Epithelial cell of esophagus (primary cell): ENCODE data around the gene SEMA4D.

ENCODE experiments used
- DNase-seq: peaks from one replicate; pipeline ENCODE4 v3.0.0; 2010; ENCODE audit warnings: low read depth
- H3K4me3 ChIP-seq: 2 replicates; pipeline ENCODE4 v1.5.1; 2011; ENCODE audit warnings: mild to moderate bottlenecking, low read length, control low read depth
- TF ChIP-seq, protein P1 (sequence below): IDR thresholded peaks from 2 replicates; pipeline ENCODE4 v1.5.1; 2011; ENCODE audit warnings: low read depth, mild to moderate bottlenecking, low read length, control low read depth, inconsistent platforms; ENCODE audit not compliant: insufficient read depth; ENCODE audit errors: missing control alignments

The SEMA4D gene

GRCh38 chr9:89496645-89497256 lies 1.2 kb downstream of the SEMA4D start:
- no peak for DNase-seq

GRCh38 chr9:89495824-89496560 lies 1.9 kb downstream of the SEMA4D start:
- H3K4me3 ChIP-seq: no peak overlapping the region
- TF ChIP-seq, protein P1, sequence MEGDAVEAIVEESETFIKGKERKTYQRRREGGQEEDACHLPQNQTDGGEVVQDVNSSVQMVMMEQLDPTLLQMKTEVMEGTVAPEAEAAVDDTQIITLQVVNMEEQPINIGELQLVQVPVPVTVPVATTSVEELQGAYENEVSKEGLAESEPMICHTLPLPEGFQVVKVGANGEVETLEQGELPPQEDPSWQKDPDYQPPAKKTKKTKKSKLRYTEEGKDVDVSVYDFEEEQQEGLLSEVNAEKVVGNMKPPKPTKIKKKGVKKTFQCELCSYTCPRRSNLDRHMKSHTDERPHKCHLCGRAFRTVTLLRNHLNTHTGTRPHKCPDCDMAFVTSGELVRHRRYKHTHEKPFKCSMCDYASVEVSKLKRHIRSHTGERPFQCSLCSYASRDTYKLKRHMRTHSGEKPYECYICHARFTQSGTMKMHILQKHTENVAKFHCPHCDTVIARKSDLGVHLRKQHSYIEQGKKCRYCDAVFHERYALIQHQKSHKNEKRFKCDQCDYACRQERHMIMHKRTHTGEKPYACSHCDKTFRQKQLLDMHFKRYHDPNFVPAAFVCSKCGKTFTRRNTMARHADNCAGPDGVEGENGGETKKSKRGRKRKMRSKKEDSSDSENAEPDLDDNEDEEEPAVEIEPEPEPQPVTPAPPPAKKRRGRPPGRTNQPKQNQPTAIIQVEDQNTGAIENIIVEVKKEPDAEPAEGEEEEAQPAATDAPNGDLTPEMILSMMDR: no peak
- DNase-seq: no peak

More at GRCh38 chr9:89496645-89497256, 1.2 kb downstream of the SEMA4D start:
- peak overlapping the region; percentile 38 for H3K4me3 ChIP-seq
- TF ChIP-seq, protein P1: no peak

DNA sequence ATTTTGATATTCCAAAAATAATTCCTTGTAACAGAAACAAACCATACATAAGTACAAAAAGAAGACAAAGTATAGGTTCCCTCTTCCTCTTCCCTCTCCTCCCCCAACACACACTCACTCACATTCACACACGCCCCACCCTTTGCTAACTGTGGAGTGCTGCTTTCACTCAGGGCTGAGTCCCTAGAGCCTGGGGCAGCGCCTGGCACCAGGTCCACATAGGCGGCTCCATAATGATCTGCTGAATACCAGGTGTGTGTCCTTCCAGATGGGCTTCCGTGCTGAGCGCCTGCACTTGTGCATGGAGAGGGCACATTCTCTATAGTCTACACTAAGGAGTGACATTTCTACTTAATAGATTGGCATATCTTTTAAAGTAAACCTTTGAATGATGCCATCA lies 3.7 kb downstream of the SEMA4D start:
- no peak overlapping the region for H3K4me3 ChIP-seq

DNA sequence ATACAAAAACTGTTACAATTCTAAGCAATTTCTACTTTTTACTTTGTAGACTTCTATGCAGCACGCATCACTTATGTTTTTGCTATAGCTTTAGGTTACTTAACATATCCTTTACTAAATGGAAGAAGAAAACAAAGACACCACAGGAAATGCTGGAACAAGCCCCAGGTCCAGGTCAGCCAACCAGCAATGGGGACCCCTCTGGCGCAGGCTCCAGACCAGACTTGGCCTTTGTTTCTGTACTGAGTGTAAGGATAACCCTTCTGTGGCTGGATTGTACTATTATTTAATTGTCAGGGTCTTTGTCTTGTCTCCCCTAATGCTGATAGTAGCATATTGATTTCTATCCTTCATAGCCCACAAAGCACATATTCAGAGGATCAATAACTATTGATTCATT lies 4.2 kb downstream of the SEMA4D start:
- no peak for DNase-seq
- no peak overlapping the region for H3K4me3 ChIP-seq
- TF ChIP-seq, protein P1: no peak

More for the DNA sequence above, 3.7 kb downstream of the SEMA4D start:
- TF ChIP-seq, protein P1: no peak
- DNase-seq: no peak

DNA sequence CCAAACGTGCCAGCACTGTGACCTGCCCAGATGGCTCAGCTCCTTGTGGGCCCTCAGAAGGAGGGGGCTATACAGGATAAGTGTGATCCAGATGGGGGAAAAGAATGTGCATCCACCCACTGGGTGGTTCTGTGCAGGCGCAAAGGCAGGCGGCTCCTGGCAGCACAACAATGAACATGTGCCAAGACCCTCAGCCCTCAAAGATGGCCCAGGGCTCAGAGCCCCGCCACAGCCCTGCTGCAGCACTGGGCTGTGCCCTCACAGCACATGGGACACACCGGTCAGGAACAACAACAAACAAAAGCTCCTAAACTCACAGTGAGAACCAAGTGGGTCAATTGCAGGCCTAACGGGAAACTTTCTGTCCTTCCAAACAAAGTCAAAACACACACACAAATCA lies 4.7 kb downstream of the SEMA4D start:
- H3K4me3 ChIP-seq: no peak overlapping the region
- TF ChIP-seq, protein P1: no peak
- no peak for DNase-seq

- DNase-seq: no peak
- TF ChIP-seq, protein P1: no peak
- no peak overlapping the region for H3K4me3 ChIP-seq
Observed at GRCh38 chr9:89492586-89492985, 5.3 kb downstream of the SEMA4D start.

GRCh38 chr9:89491694-89492093 lies 6.2 kb downstream of the SEMA4D start:
- TF ChIP-seq, protein P1: no peak
- DNase-seq: no peak
- H3K4me3 ChIP-seq: no peak overlapping the region
